G401.6 (cell line): ENCODE data around the gene NLN.
"Not testable (repeated sequence)": the region's sequence is repeated elsewhere in the genome, so short reads cannot be mapped to it uniquely, and the experiment has no call there.

Source experiments
- FAIRE-seq: peaks from 2 replicates; lab custom pipeline; 2012; peaks lifted over from hg19 to GRCh38; lab: Jason Lieb, UNC

The NLN gene

GRCh38 chr5:65774346-65774745 is 52.3 kb downstream of the NLN start:
- no peak for FAIRE-seq

- FAIRE-seq, result no peak
These were observed 53.5 kb downstream of the NLN start for GRCh38 chr5:65775476-65775875.

- FAIRE-seq, result no peak
These were observed 54.6 kb downstream of the NLN start for GRCh38 chr5:65776441-65777141.

GRCh38 chr5:65778126-65778525 is 56.1 kb downstream of the NLN start:
- no peak for FAIRE-seq

GRCh38 chr5:65779643-65780042 is 57.6 kb downstream of the NLN start:
- no peak for FAIRE-seq

GRCh38 chr5:65788296-65788695 is 66.3 kb downstream of the NLN start:
- FAIRE-seq, result not testable (repeated sequence)

- no peak for FAIRE-seq
These were observed 68.6 kb downstream of the NLN start for GRCh38 chr5:65790371-65791163.

GRCh38 chr5:65791712-65792673 is 70.0 kb downstream of the NLN start:
- no peak for FAIRE-seq

- FAIRE-seq, result no peak
These were observed 74.3 kb downstream of the NLN start for GRCh38 chr5:65796269-65796668.

- FAIRE-seq, result no peak
These were observed 74.8 kb downstream of the NLN start for GRCh38 chr5:65796751-65797316.

- no peak for FAIRE-seq
These were observed 75.5 kb downstream of the NLN start for GRCh38 chr5:65797481-65797880.

GRCh38 chr5:65799857-65800256 is 77.9 kb downstream of the NLN start:
- FAIRE-seq, result no peak

GRCh38 chr5:65800775-65801174 is 78.8 kb downstream of the NLN start:
- FAIRE-seq, result no peak

- FAIRE-seq, result no peak
These were observed 79.4 kb downstream of the NLN start for GRCh38 chr5:65801352-65801783.

- FAIRE-seq, result no peak
These were observed 80.1 kb downstream of the NLN start for GRCh38 chr5:65802080-65802479.

- no peak for FAIRE-seq
These were observed 80.8 kb downstream of the NLN start for GRCh38 chr5:65802820-65803219.

- no peak for FAIRE-seq
These were observed 81.8 kb downstream of the NLN start for GRCh38 chr5:65803699-65804391.

- FAIRE-seq, result no peak
These were observed 83.1 kb downstream of the NLN start for GRCh38 chr5:65805089-65805488.

GRCh38 chr5:65807494-65807893 is 85.5 kb downstream of the NLN start:
- FAIRE-seq, result not testable (repeated sequence)

GRCh38 chr5:65808251-65808741 is 86.3 kb downstream of the NLN start:
- FAIRE-seq, result no peak

GRCh38 chr5:65808818-65809217 is 86.8 kb downstream of the NLN start:
- FAIRE-seq, result no peak
